Airway epithelial cell (primary cell): ENCODE measurements around the gene RAB1B. TPM values are rescaled to one million over a fixed set of nuclear protein-coding genes. Genes with fewer than 3 reads are reported as not detected.

Experiments used
- total RNA-seq: library from RNA; depleted of rRNA; stranded (reverse); fragments of >200 nt; gene quantifications from 2 replicates; pipeline ENCODE4 v1.2.3, GENCODE V29; 2015

RAB1B gene
- total RNA-seq: 167 and 188 TPM in 2 replicates

DNA sequence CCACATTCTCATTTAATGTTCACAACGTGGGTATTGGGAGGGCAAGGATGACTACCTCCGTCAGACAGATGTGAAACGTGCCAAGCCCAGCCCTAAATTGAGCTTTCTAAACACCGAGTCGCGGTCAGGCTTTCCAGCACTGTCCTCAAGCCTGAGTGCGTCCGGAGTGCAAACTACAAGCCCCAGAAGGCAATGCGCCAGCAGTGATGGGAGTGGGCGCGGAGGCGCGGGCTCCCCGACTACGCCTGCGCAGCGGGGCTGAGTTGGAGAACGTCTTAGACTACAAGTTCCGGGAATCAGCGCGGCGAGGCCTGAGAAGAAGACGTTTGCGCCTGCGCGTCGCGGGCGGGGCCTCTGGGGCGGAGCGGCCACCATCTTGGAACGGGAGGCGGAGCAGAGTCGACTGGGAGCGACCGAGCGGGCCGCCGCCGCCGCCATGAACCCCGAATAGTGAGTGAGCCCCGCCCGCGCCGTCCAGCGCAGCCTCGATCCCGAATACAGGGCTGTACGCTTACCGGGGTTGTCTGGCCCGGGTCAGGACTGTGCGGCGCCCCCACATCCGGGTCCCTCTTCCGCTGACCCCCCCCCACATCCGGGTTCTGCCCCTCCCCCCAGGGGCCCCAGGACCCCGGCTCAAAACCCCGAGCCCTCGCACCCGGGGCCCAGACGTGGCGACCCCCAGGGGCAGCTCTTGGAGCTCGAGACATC is at the start of gene RAB1B:
TSS of gene RAB1B (plus strand) at position 396 of the 708 bp plus-strand sequence. CDS start at position 437, 41 bp downstream.

GRCh38 chr11:66277471-66278362 is 9.3 kb downstream of the RAB1B start, which contains the start of gene CNIH2:
Gene CNIH2 (plus strand): TSS chr11:66278175. CDS start chr11:66278457, 282 bp downstream.

DNA sequence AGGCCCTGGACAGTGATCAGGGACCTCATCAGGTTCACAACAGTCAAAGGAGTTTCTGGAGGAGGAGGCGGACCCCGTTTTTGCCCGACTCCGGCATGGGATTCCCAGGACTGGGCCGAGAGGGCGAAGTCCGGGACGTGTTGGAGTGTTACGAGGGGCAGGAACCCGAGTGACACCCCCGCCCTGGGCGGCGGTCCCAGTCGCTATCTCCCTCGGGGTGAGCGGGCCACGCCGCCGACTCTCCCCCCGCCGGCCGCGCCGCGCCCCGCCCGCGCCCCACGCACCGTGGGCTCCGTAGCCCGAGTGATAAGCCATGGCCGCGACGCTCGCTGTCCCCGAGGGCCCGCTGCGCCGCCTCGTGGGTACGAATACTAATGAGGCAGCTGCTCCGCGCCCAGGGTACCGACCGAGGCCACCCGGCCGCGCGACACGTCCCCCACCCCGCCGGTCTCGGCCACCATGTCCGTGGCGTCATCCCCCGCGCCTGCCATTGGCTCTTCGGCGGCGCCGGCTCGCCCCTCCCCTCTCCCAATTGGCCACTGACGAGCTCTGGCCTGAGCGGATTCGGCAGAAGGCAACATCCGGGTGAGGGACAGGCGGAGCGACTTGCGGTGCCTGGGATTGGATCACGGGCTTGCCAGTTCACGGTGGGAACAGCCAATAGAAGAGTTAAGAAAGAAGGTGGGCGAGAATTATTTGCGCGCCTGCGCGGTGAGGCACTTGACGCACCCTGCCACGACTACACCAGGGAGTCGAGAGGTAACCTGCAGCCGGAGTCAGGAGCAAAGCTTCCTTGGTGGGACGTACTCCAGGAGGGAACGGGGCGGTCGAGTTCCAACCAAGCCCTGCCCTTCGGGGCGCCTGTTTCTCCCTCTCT is 20.5 kb downstream of the RAB1B start, which contains the start of gene YIF1A:
TSS of gene YIF1A (minus strand) at position 473 of the 877 bp plus-strand sequence. CDS start at position 315, 158 bp downstream.

DNA sequence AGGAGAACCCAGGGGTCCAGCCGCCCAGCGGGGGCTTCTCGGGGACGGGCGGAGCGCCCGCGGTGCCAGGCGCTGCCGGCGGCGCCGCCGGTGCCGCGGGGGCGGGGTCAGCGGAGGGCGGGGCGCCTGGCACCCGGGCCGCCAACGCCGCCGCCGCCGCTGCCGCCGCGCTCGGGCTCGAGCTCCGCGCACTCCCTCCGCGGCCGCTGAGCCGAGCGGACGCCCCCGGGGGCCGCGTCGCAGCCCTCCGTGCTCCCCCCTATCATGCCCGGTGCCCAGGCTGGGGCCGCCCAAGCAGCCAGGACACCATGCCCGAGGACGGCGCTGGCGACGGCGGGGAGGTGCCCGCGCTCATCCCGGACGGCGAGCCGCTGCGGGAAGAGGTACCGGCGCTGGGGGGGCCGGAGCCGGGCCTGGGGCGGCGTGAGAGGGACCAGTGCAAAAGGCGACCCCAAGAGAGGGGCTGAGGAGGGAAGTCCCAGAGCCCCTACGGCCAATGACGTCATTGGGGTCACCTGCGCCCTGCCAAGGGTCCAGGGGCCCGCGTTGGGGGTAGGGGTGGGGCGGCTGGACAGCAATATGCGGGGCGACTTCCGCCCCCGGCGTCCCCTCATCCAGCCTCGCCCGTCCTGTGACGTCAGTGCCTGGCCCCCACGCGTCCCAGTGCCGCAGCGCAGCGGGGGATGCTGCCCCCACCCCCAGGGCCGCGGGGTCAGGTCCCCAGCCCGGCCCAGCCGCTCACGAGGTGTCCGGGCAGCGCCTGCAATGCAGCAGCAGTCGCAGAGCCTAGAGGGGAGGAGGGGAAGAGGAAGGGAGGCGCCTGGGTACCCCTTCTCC is 23.5 kb downstream of the RAB1B start, which contains the start of gene TMEM151A:
TSS of gene TMEM151A (plus strand) at position 189 of the 837 bp plus-strand sequence. CDS start at position 309, 120 bp downstream.

DNA sequence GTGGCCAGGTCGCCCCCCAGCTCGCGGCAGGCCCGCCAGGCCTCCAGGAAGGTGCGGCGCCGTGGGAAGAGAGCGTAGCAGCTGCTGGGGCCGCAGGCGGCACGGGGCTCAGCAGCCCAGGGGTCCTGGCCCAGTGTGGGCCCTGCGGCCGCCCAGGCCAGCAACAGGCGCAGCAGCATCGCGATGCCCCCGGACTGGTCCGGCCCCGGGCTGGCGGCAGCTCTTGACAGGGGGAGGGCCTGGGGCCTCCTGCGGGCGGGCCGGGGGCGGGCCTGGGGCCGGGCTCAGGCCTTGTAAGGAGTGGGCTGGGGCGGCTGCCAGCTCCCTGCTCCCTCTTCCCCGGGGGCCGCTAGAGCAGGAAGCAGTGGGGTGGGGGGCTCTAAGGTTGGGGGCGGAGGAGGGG is 48.4 kb downstream of the RAB1B start, which contains the start of gene CD248:
TSS of gene CD248 (minus strand) at position 196 of the 403 bp plus-strand sequence. CDS start at position 179, 17 bp downstream.

Other genes starting within 250 kb of the RAB1B start
- gene CATSPER1, start 242.2 kb upstream of the RAB1B start, total RNA-seq: 0.42 TPM in 1 of 2 replicates, not detected in the other
- gene GAL3ST3, start 219.5 kb upstream of the RAB1B start, total RNA-seq: 0.28 TPM in 1 of 2 replicates, not detected in the other
- 156 TPM in 2 replicates for gene SF3B2, start 216.3 kb upstream of the RAB1B start, total RNA-seq
- gene PACS1, start 198.4 kb upstream of the RAB1B start, total RNA-seq: 23.6 and 24.8 TPM in 2 replicates
- gene KLC2, start 10.9 kb upstream of the RAB1B start, total RNA-seq: 21.7 and 30.5 TPM in 2 replicates
- gene CNIH2, start 9.5 kb downstream of the RAB1B start, total RNA-seq: not detected in 2 replicates
- gene YIF1A, start 20.5 kb downstream of the RAB1B start, total RNA-seq: 132 and 140 TPM in 2 replicates
- 0.14 TPM in 1 of 2 replicates, not detected in the other for gene TMEM151A, start 23.3 kb downstream of the RAB1B start, total RNA-seq
- 1.6 and 2.0 TPM in 2 replicates for gene CD248, start 48.4 kb downstream of the RAB1B start, total RNA-seq
- 58.2 and 67.9 TPM in 2 replicates for gene RIN1, start 67.8 kb downstream of the RAB1B start, total RNA-seq
- 75.5 and 85.1 TPM in 2 replicates for gene BRMS1, start 76.5 kb downstream of the RAB1B start, total RNA-seq
- gene B4GAT1, start 79.0 kb downstream of the RAB1B start, total RNA-seq: 31.2 and 33.5 TPM in 2 replicates
- 5.9 and 8.7 TPM in 2 replicates for gene SLC29A2, start 103.1 kb downstream of the RAB1B start, total RNA-seq
- gene NPAS4, start 152.4 kb downstream of the RAB1B start, total RNA-seq: not detected in 2 replicates
- 64.4 and 64.7 TPM in 2 replicates for gene MRPL11, start 170.2 kb downstream of the RAB1B start, total RNA-seq
- gene PELI3, start 198.3 kb downstream of the RAB1B start, total RNA-seq: 8.1 and 8.3 TPM in 2 replicates
- gene DPP3, start 211.8 kb downstream of the RAB1B start, total RNA-seq: 81.5 and 97.4 TPM in 2 replicates
- gene BBS1, start 242.0 kb downstream of the RAB1B start, total RNA-seq: 20.9 and 23.9 TPM in 2 replicates